Thyroid gland (tissue), 4 donors: Measurements from ENCODE around the gene DENND10. TPM values are rescaled to one million over a fixed set of nuclear protein-coding genes. Genes with fewer than 3 reads are reported as not detected.

Source experiments
- DNase-seq, 2 donors: peaks; one replicate each; pipeline ENCODE4 v3.0.0-alpha.2; 2019
- H3K27ac ChIP-seq, 3 donors: fragments of 200-600 bp; sonication (generic); 1 replicate in 2 of 3; 2 replicates in 1 of 3; pipeline ENCODE4 v1.5.1; 2016 to 2019; ENCODE audit warnings: mild to moderate bottlenecking in 1 of 3, moderate library complexity in 1 of 3
- H3K27me3 ChIP-seq: fragments of 200-600 bp; sonication (generic); one replicate; pipeline ENCODE4 v1.5.1; 2019
- H3K36me3 ChIP-seq, 2 donors: fragments of 200-600 bp; sonication (generic); one replicate each; pipeline ENCODE4 v1.5.1; 2016 to 2019
- H3K4me1 ChIP-seq, 2 donors: fragments of 200-600 bp; sonication (generic); one replicate each; pipeline ENCODE4 v1.5.1; 2017 to 2019
- H3K4me3 ChIP-seq, 3 donors: fragments of 200-600 bp; sonication (generic); replicated peaks in 1 of 3; 1 replicate in 2 of 3; 2 replicates in 1 of 3; pipeline ENCODE4 v1.5.1; 2016; ENCODE audit warnings: mild to moderate bottlenecking in 1 of 3
- H3K9me3 ChIP-seq: fragments of 200-600 bp; sonication (generic); one replicate; pipeline ENCODE4 v1.5.1; 2017
- CTCF ChIP-seq, 6 experiments: fragments of 200-600 bp in 3 of 6; fragments of 450-650 bp in 3 of 6; sonication (generic) in 3 of 6; IDR thresholded peaks; one replicate each; pipeline ENCODE4 v1.5.1; 2016 to 2019; ENCODE audit warnings: antibody characterized with exemption in 6 of 6, mild to moderate bottlenecking in 2 of 6, inconsistent platforms in 1 of 6, moderate library complexity in 1 of 6
- POLR2A ChIP-seq, 2 donors: fragments of 450-650 bp; IDR thresholded peaks; one replicate each; pipeline ENCODE4 v1.6.1; 2017; ENCODE audit warnings: antibody characterized with exemption in 2 of 2, mild to moderate bottlenecking in 2 of 2, moderate library complexity in 1 of 2
- WGBS, 2 donors: methylation state at CpG; one replicate each; pipeline ENCODE4 v1.1.5; 2017; 5-methylcytosine and 5-hydroxymethylcytosine counted together
- intact Hi-C: fragments of 100-400 bp; cut with DNase I; formaldehyde crosslinking; loops from one replicate; pipeline ENCODE4 v1.15.1; 2023
- total RNA-seq, 4 donors: library from RNA; depleted of rRNA; stranded (reverse); fragments of >200 nt; gene quantifications; one replicate each; pipeline ENCODE4 v1.2.3, GENCODE V29; 2016

The DENND10 gene
- total RNA-seq, 4 donors from 2014 or later, result 46.4 to 55.3 (median 53.1) TPM

GRCh38 chr10:119120875-119121274 is 17.0 kb downstream of the DENND10 start:
- Histone ChIP-seq H3K4me1 (no peaks in the 10 kb centered on the region), H3K27ac (no peak overlapping the region), H3K9me3 (no peaks in the 10 kb centered on the region), H3K4me3 (no peak overlapping the region), H3K27me3 (no peaks in the 10 kb centered on the region), H3K36me3 (peaks cover 31 to 37% of the 10 kb centered on the region in 2 donors)
- no peak for DNase-seq
- TF ChIP-seq CTCF (IDR thresholded peaks at IDR 0.05) (no peak), POLR2A (IDR thresholded peaks at IDR 0.05) (no peak)
- intact Hi-C loops, result no loop called here
- WGBS, 2 donors, result 90 to 96% methylated on average over 2 of the region's 2 CpGs

- Histone ChIP-seq H3K4me3 (no peak overlapping the region), H3K27me3 (no peaks in the 10 kb centered on the region), H3K4me1 (no peaks in the 10 kb centered on the region), H3K9me3 (no peaks in the 10 kb centered on the region), H3K27ac (no peak overlapping the region), H3K36me3 (peaks cover 22 to 25% of the 10 kb centered on the region in 2 donors)
- no peak for DNase-seq
- intact Hi-C loops, result no loop called here
- TF ChIP-seq POLR2A (IDR thresholded peaks at IDR 0.05) (no peak), CTCF (IDR thresholded peaks at IDR 0.05) (no peak)
- WGBS, 2 donors, result 93 to 100% methylated on average over 2 of the region's 2 CpGs
These were observed 22.0 kb downstream of the DENND10 start for GRCh38 chr10:119125942-119126341.

GRCh38 chr10:119129721-119130120 is 25.8 kb downstream of the DENND10 start:
- no peaks in the 10 kb centered on the region for H3K27me3 ChIP-seq
- intact Hi-C loops, result no loop called here
- H3K9me3 ChIP-seq, result no peaks in the 10 kb centered on the region
- DNase-seq, result no peak
- TF ChIP-seq CTCF (IDR thresholded peaks at IDR 0.05) (no peak), POLR2A (IDR thresholded peaks at IDR 0.05) (no peak)
- no peaks in the 10 kb centered on the region for H3K4me1 ChIP-seq
- H3K4me3 ChIP-seq, result no peak overlapping the region
- 93 to 94% methylated on average over 4 of the region's 4 CpGs for WGBS, 2 donors
- H3K27ac ChIP-seq, result no peak overlapping the region
- peaks cover 12 to 25% of the 10 kb centered on the region in 2 donors for H3K36me3 ChIP-seq

- intact Hi-C loops, result no loop called here
- Histone ChIP-seq H3K4me3 (no peak overlapping the region), H3K36me3 (peaks cover 14 to 16% of the 10 kb centered on the region in 2 donors), H3K27me3 (no peaks in the 10 kb centered on the region), H3K4me1 (no peaks in the 10 kb centered on the region), H3K27ac (peak overlapping the region in 1 of 3 donors; percentile 40), H3K9me3 (no peaks in the 10 kb centered on the region)
- WGBS, 2 donors, result 74 to 81% methylated on average over 10 of the region's 10 CpGs
- no peak for DNase-seq
- TF ChIP-seq CTCF (IDR thresholded peaks at IDR 0.05) (no peak), POLR2A (IDR thresholded peaks at IDR 0.05) (no peak)
These were observed 27.8 kb downstream of the DENND10 start for GRCh38 chr10:119131512-119132240.

- H3K36me3 ChIP-seq, result peaks cover 14 to 16% of the 10 kb centered on the region in 2 donors
- no peaks in the 10 kb centered on the region for H3K4me1 ChIP-seq
- DNase-seq, result no peak
- TF ChIP-seq CTCF (IDR thresholded peaks at IDR 0.05), result no peak
- TF ChIP-seq POLR2A (IDR thresholded peaks at IDR 0.05), result no peak
- WGBS, 2 donors, result 89 to 93% methylated on average over 14 of the region's 14 CpGs
- intact Hi-C loops, result no loop called here
- no peak overlapping the region for H3K4me3 ChIP-seq
- no peaks in the 10 kb centered on the region for H3K27me3 ChIP-seq
- H3K9me3 ChIP-seq, result no peaks in the 10 kb centered on the region
- no peak overlapping the region for H3K27ac ChIP-seq
These were observed 28.8 kb downstream of the DENND10 start for GRCh38 chr10:119132521-119133345.
